GM12878 (cell line): Measurements from ENCODE around the gene CCDC177. TPM values are rescaled to one million over a fixed set of nuclear protein-coding genes. Genes with fewer than 3 reads are reported as not detected.

Experiments
- ATAC-seq: fragments of 200-7000 bp; cut with Tn5 transposase; 3 replicates; pipeline ENCODE4 v1.9.1; 2020; ENCODE audit warnings: mild to moderate bottlenecking, moderate library complexity
- BruUV-seq: library from RNA; stranded (reverse); fragments of 400-500 nt; replicated peaks from 2 replicates; lab custom pipeline; 2021; lab: Mats Ljungman, UMichigan
- CTCF ChIA-PET: fragments of 300-600 bp; sonication (Branson Sonifier 250); formaldehyde crosslinking; extraction: SDS; loops from one replicate; lab custom pipeline; 2021; ENCODE audit warnings: inconsistent platforms; lab: Yijun Ruan, JAX
- POLR2A ChIA-PET: fragments of 350-600 bp; formaldehyde crosslinking; extraction: SDS; loops from one replicate; lab custom pipeline; 2021; ENCODE audit warnings: inconsistent platforms; lab: Charles Lee
- RAD21 ChIA-PET: fragments of 300-600 bp; sonication (Branson Sonifier 250); formaldehyde crosslinking; loops from one replicate; lab custom pipeline; 2023; ENCODE audit warnings: antibody characterized with exemption; ENCODE audit not compliant: unreplicated experiment; lab: Charles Lee
- SMC1A ChIA-PET: fragments of 300-600 bp; sonication (Branson Sonifier 250); formaldehyde crosslinking; loops from one replicate; lab custom pipeline; 2023; ENCODE audit not compliant: unreplicated experiment, uncharacterized antibody; lab: Charles Lee
- DNase-seq: peaks from one replicate; pipeline ENCODE4 v3.0.0-alpha.2; 2011; ENCODE audit warnings: low read depth, low spot score
- FAIRE-seq: peaks from 3 replicates; lab custom pipeline; 2011; peaks lifted over from hg19 to GRCh38; lab: Jason Lieb, UNC
- H2AFZ ChIP-seq: 2 replicates; pipeline ENCODE4 v1.6.0; 2011; ENCODE audit warnings: low read depth, low read length, control low read depth; ENCODE audit not compliant: control insufficient read depth
- H3K27ac ChIP-seq: 2 replicates; pipeline ENCODE4 v1.5.1; 2011; ENCODE audit warnings: control low read depth; ENCODE audit not compliant: control insufficient read depth, insufficient read depth
- H3K27me3 ChIP-seq, 2 experiments: replicated peaks in 1 of 2; 2 replicates each; pipeline versions ENCODE4 v1.6.0 to v1.6.1; 2011; ENCODE audit warnings: low read length in 1 of 2; ENCODE audit not compliant: control insufficient read depth in 2 of 2, insufficient read depth in 2 of 2
- H3K36me3 ChIP-seq, 2 experiments: 2 replicates each; pipeline ENCODE4 v1.5.1; 2011; ENCODE audit warnings: low read length in 1 of 2; ENCODE audit not compliant: control insufficient read depth in 2 of 2, insufficient read depth in 2 of 2
- H3K4me1 ChIP-seq: 2 replicates; pipeline ENCODE4 v1.6.1; 2011; ENCODE audit warnings: mild to moderate bottlenecking, low read length, moderate library complexity, mixed read lengths; ENCODE audit not compliant: control insufficient read depth, insufficient read depth
- H3K4me2 ChIP-seq: 2 replicates; pipeline ENCODE4 v1.6.0; 2011; ENCODE audit warnings: control low read depth; ENCODE audit not compliant: control insufficient read depth, insufficient read depth
- H3K4me3 ChIP-seq: fragments of 200-600 bp; sonication (generic); 2 replicates; pipeline ENCODE4 v1.5.1; 2016
- H3K79me2 ChIP-seq: 2 replicates; pipeline ENCODE4 v1.6.0; 2011; ENCODE audit warnings: low read length; ENCODE audit not compliant: control insufficient read depth, insufficient read depth
- H3K9ac ChIP-seq: 2 replicates; pipeline ENCODE4 v1.8.0; 2011; ENCODE audit warnings: low read length, control low read depth, mixed read lengths; ENCODE audit not compliant: control insufficient read depth, insufficient read depth
- H3K9me3 ChIP-seq: replicated peaks from 3 replicates; pipeline ENCODE4 v1.5.1; 2011; ENCODE audit warnings: mild to moderate bottlenecking, low read length; ENCODE audit not compliant: control insufficient read depth, insufficient read depth
- H4K20me1 ChIP-seq: 2 replicates; pipeline ENCODE4 v1.6.0; 2011; ENCODE audit not compliant: control insufficient read depth, insufficient read depth
- ASH2L ChIP-seq: fragments of 300-600, 200-600 bp; sonication (generic); IDR thresholded peaks from 2 replicates; pipeline ENCODE4 v1.6.1; 2017; ENCODE audit warnings: low read depth, mild to moderate bottlenecking, borderline replicate concordance
- BHLHE40 ChIP-seq, 2 experiments: fragments of 450-650 bp in 1 of 2; IDR thresholded peaks; 2 replicates each; pipeline ENCODE4 v1.6.1; 2011 to 2017; ENCODE audit warnings: low read depth in 2 of 2, borderline replicate concordance in 1 of 2, improper control_type of control experiment in 1 of 2, low read length in 1 of 2, mild to moderate bottlenecking in 1 of 2
- BMI1 ChIP-seq: fragments of 450-650 bp; IDR thresholded peaks from 2 replicates; pipeline ENCODE4 v1.6.1; 2016; ENCODE audit warnings: mild to moderate bottlenecking, moderate library complexity, borderline replicate concordance
- CBX3 ChIP-seq: fragments of 200-600 bp; sonication (generic); IDR thresholded peaks from 2 replicates; pipeline ENCODE4 v1.6.1; 2016; ENCODE audit warnings: low read depth, borderline replicate concordance
- CHD4 ChIP-seq: fragments of 200-600 bp; sonication (generic); IDR thresholded peaks from 2 replicates; pipeline ENCODE4 v1.6.1; 2016; ENCODE audit warnings: mild to moderate bottlenecking
- EED ChIP-seq: sonication (generic); IDR thresholded peaks from 2 replicates; pipeline ENCODE4 v1.6.1; 2016; ENCODE audit warnings: antibody characterized with exemption, low read depth
- FOS ChIP-seq: IDR thresholded peaks from 3 replicates; pipeline ENCODE4 v1.6.1; 2011; ENCODE audit warnings: borderline replicate concordance; ENCODE audit not compliant: insufficient read length; ENCODE audit errors: extremely low read depth
- JUND ChIP-seq: IDR thresholded peaks from 2 replicates; pipeline ENCODE4 v1.6.1; 2012; ENCODE audit warnings: low read depth, mild to moderate bottlenecking, low read length, improper control_type of control experiment, moderate library complexity
- MEF2A ChIP-seq: IDR thresholded peaks from 2 replicates; pipeline ENCODE4 v1.6.1; 2011; ENCODE audit warnings: low read depth, mild to moderate bottlenecking, low read length, moderate library complexity; ENCODE audit not compliant: insufficient read depth
- NFYA ChIP-seq: IDR thresholded peaks from 2 replicates; pipeline ENCODE4 v1.6.1; 2011; ENCODE audit warnings: low read depth, mild to moderate bottlenecking, low read length, improper control_type of control experiment, borderline replicate concordance
- RUNX3 ChIP-seq: IDR thresholded peaks from 2 replicates; pipeline ENCODE4 v1.6.1; 2012; ENCODE audit warnings: low read length, inconsistent platforms
- ZSCAN29 ChIP-seq: fragments of 450-650 bp; IDR thresholded peaks from 2 replicates; pipeline ENCODE4 v1.6.1; 2017; ENCODE audit warnings: mild to moderate bottlenecking, moderate library complexity
- WGBS: methylation state at CpG from one replicate; pipeline ENCODE4 v1.1.6; 2016; ENCODE audit warnings: low lambda C conversion rate; ENCODE audit not compliant: insufficient replicate concordance, insufficient coverage; ENCODE audit errors: missing lambda C conversion rate; 5-methylcytosine and 5-hydroxymethylcytosine counted together
- in situ Hi-C: fragments of 300-500 bp; cut with MboI; formaldehyde crosslinking; loops from 9 replicates; pipeline ENCODE4 v1.14.3; 2018; ENCODE audit warnings: mixed read lengths
- intact Hi-C: fragments of 100-400 bp; cut with micrococcal nuclease; formaldehyde crosslinking; loops from one replicate; pipeline ENCODE4 v1.14.2; 2022; ENCODE audit not compliant: unreplicated experiment
- polyA plus RNA-seq, 11 experiments: library from polyadenylated mRNA; depleted of rRNA in 4 of 11; unstranded in 6 of 11; stranded (reverse) in 5 of 11; fragments of >200 nt; fragmentation: Nextera tagmentation in 4 of 11; fragmentation: Illumina TruSeq in 1 of 11; extraction: Ambion mirVana in 4 of 11; extraction: Trizol in 1 of 11; gene quantifications; 1 replicate in 1 of 11; 2 replicates in 10 of 11; pipeline versions ENCODE4 v1.2.1 to v1.2.3, GENCODE V29; 2011 to 2016; ENCODE audit warnings: inconsistent platforms in 2 of 11, missing spikeins in 2 of 11, low read depth in 1 of 11
- total RNA-seq, 4 experiments: library from RNA; depleted of rRNA in 3 of 4; stranded (reverse); fragments of >200 nt in 3 of 4; fragmentation: Illumina TruSeq in 1 of 4; extraction: Trizol in 1 of 4; gene quantifications; 2 replicates each; pipeline versions ENCODE4 v1.2.1 to v1.2.3, GENCODE V29; 2013 to 2021
- TF ChIP-seq, protein P1 (sequence below): fragments of 450-650 bp; IDR thresholded peaks from 2 replicates; pipeline ENCODE4 v1.6.1; 2016; ENCODE audit warnings: mild to moderate bottlenecking, moderate library complexity, borderline replicate concordance
- TF ChIP-seq, protein P2 (sequence below): fragments of 450-650 bp; IDR thresholded peaks from 2 replicates; pipeline ENCODE4 v1.6.1; 2014; ENCODE audit warnings: mild to moderate bottlenecking

The CCDC177 gene
- total and polyA plus RNA-seq, 10 of the 15 experiments (the other 5 are each of a cell fraction or from before 2014, with no cell fraction given): not detected

DNA sequence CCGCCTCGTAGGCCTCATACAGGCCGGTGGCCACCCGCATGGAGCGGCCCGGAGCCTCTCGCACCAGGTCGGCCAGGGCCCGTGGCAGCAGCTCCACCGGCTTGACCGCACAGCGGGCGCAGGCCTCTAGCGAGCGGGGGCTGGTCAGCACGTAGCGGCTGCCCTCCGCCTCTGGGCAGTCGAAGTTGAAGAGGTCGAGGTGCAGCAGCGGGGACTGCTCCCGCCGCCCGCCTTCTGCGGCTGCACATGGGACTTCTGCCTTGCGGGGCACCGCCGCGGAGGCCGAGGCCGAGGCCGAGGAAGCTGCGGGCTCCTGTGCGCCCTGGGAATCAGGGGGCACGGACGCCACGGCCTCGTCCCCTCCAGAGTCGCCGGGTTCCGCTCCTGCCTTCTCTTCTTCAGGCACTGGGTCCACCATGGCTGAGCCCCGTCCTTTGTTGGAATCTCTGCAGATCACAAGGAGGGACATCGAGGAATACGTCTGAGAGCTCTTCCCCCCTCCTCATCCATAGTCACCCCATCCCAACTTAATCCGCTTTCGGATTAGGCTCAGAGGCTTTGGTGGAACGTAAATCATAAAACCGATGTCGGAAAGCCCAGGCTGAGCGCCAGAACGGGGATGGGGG lies 1.4 kb downstream of the CCDC177 start (continued):
- TF ChIP-seq CBX3 (no peak), ASH2L (no peak), CHD4 (no peak)
- TF ChIP-seq, all 136 proteins: peak for 0

DNA sequence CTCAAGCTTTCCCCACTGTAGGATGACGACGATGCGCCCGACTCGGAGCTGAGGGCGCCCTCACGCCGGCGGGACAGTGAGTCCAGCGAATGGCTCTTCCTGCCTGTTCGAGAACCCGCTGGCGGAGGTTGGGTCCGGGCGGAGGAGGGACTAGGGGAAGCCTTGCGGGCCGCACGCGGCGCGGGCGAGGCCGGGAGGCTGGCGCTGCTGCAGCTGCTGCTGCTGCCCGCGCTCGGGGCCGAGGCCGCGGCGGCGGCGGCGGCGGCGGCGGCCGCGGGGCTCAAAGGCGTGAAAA lies 1.9 kb downstream of the CCDC177 start:
- Histone ChIP-seq H3K4me2 (no peak overlapping the region), H4K20me1 (no peaks in the 10 kb centered on the region), H3K9me3 (no peaks in the 10 kb centered on the region; the same call in 2 of the 3 replicates), H3K36me3 (no peaks in the 10 kb centered on the region), H3K4me3 (no peak overlapping the region), H3K27ac (no peak overlapping the region), H3K9ac (no peak overlapping the region), H2AFZ (no peak overlapping the region), H3K4me1 (no peaks in the 10 kb centered on the region), H3K79me2 (no peaks in the 10 kb centered on the region), H3K27me3 (peaks cover 13 to 16% of the 10 kb centered on the region in 2 experiments)
- ChIA-PET CTCF (interaction anchor here (0.7 to 1.9 kb wide), 2 partner anchors 330 to 443 kb away, joined by 3 to 6 read pairs; no protein-coding TSS in a partner anchor), SMC1A (no interaction called here), RAD21 (no interaction called here), POLR2A (no interaction called here)
- ATAC-seq (no peak), DNase-seq (no peak), FAIRE-seq (no peak)
- BruUV-seq: no TSS peak
- in situ Hi-C loops (no loop called here), intact Hi-C loops (loop anchor here (10.0 kb wide), 1 partner anchor 98 kb away; no protein-coding TSS in a partner anchor)
- WGBS: 89% methylated on average over 30 of the region's 40 CpGs
- TF ChIP-seq NFYA: no peak
- TF ChIP-seq ZSCAN29: no peak
- no peak for TF ChIP-seq EED
- TF ChIP-seq, protein P1, sequence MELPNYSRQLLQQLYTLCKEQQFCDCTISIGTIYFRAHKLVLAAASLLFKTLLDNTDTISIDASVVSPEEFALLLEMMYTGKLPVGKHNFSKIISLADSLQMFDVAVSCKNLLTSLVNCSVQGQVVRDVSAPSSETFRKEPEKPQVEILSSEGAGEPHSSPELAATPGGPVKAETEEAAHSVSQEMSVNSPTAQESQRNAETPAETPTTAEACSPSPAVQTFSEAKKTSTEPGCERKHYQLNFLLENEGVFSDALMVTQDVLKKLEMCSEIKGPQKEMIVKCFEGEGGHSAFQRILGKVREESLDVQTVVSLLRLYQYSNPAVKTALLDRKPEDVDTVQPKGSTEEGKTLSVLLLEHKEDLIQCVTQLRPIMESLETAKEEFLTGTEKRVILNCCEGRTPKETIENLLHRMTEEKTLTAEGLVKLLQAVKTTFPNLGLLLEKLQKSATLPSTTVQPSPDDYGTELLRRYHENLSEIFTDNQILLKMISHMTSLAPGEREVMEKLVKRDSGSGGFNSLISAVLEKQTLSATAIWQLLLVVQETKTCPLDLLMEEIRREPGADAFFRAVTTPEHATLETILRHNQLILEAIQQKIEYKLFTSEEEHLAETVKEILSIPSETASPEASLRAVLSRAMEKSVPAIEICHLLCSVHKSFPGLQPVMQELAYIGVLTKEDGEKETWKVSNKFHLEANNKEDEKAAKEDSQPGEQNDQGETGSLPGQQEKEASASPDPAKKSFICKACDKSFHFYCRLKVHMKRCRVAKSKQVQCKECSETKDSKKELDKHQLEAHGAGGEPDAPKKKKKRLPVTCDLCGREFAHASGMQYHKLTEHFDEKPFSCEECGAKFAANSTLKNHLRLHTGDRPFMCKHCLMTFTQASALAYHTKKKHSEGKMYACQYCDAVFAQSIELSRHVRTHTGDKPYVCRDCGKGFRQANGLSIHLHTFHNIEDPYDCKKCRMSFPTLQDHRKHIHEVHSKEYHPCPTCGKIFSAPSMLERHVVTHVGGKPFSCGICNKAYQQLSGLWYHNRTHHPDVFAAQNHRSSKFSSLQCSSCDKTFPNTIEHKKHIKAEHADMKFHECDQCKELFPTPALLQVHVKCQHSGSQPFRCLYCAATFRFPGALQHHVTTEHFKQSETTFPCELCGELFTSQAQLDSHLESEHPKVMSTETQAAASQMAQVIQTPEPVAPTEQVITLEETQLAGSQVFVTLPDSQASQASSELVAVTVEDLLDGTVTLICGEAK: no peak
- TF ChIP-seq MEF2A: no peak
- TF ChIP-seq BMI1: no peak
- TF ChIP-seq, protein P2, sequence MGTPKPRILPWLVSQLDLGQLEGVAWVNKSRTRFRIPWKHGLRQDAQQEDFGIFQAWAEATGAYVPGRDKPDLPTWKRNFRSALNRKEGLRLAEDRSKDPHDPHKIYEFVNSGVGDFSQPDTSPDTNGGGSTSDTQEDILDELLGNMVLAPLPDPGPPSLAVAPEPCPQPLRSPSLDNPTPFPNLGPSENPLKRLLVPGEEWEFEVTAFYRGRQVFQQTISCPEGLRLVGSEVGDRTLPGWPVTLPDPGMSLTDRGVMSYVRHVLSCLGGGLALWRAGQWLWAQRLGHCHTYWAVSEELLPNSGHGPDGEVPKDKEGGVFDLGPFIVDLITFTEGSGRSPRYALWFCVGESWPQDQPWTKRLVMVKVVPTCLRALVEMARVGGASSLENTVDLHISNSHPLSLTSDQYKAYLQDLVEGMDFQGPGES: no peak
- TF ChIP-seq BHLHE40 (IDR thresholded peaks at IDR 0.05; ENCODE audit: borderline replicate concordance in 1 of 2, low read depth in 2 of 2, low read length in 1 of 2): no peak
- TF ChIP-seq CHD4: no peak
- no peak for TF ChIP-seq JUND
- no peak for TF ChIP-seq RUNX3
- no peak for TF ChIP-seq FOS
